Ectodermal cell (in vitro differentiated cells): Measurements from ENCODE around the gene ARHGEF19.
"Not testable (repeated sequence)": the region's sequence is repeated elsewhere in the genome, so short reads cannot be mapped to it uniquely, and the experiment has no call there.

ENCODE experiments used
- H3K27ac ChIP-seq: 2 replicates; pipeline ENCODE4 v1.7.0; 2013; ENCODE audit warnings: mild to moderate bottlenecking, low read depth, low read length; ENCODE audit not compliant: insufficient read depth, poor library complexity, severe bottlenecking
- H3K27me3 ChIP-seq: 2 replicates; pipeline ENCODE4 v1.7.0; 2013; ENCODE audit warnings: mild to moderate bottlenecking, low read length; ENCODE audit not compliant: insufficient read depth, control insufficient read depth, poor library complexity, severe bottlenecking
- H3K36me3 ChIP-seq: one replicate; pipeline ENCODE4 v1.7.0; 2013; ENCODE audit warnings: low read length; ENCODE audit not compliant: control insufficient read depth, insufficient read depth
- H3K4me1 ChIP-seq: one replicate; pipeline ENCODE4 v1.7.0; 2013; ENCODE audit warnings: low read length; ENCODE audit not compliant: control insufficient read depth, insufficient read depth
- H3K4me3 ChIP-seq: 2 replicates; pipeline ENCODE4 v1.7.0; 2013; ENCODE audit warnings: low read depth, low read length, control low read depth; ENCODE audit not compliant: insufficient read depth
- H3K9me3 ChIP-seq: 2 replicates; pipeline ENCODE4 v1.7.0; 2013; ENCODE audit warnings: mild to moderate bottlenecking, low read length, moderate library complexity; ENCODE audit not compliant: control insufficient read depth
- WGBS, 2 experiments: methylation state at CpG; one replicate each; pipeline ENCODE4 v1.1.7; 2013; ENCODE audit warnings: missing lambda C conversion rate in 2 of 2; 5-methylcytosine and 5-hydroxymethylcytosine counted together

Gene ARHGEF19

DNA sequence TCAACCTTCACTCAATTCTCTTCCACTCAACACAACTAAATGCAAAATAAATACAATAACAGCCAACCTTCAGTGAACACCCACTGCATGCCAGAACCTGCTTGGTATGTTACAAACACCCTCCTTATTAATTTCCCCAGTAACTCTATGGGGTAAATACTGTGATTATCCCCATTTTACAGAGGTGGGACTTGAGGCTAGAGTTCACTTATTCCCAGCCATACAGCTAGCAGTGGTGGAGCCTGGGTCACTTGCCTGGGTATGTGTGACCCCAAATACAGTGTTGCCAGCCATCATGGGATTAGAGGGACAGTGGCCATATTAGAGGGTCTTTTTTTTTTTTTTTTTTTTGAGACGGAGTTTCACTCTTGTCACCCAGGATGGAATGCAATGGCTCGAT is 22.9 kb upstream of the ARHGEF19 start:
- H3K4me3 ChIP-seq = no peak overlapping the region
- H3K27ac ChIP-seq = no peak overlapping the region
- H3K36me3 ChIP-seq = no peaks in the 10 kb centered on the region
- peaks cover 10% of the 10 kb centered on the region for H3K4me1 ChIP-seq
- H3K9me3 ChIP-seq = no peaks in the 10 kb centered on the region
- 93 to 100% methylated on average over 2 of the region's 2 CpGs for WGBS, 2 experiments
- H3K27me3 ChIP-seq = peaks cover 5% of the 10 kb centered on the region

DNA sequence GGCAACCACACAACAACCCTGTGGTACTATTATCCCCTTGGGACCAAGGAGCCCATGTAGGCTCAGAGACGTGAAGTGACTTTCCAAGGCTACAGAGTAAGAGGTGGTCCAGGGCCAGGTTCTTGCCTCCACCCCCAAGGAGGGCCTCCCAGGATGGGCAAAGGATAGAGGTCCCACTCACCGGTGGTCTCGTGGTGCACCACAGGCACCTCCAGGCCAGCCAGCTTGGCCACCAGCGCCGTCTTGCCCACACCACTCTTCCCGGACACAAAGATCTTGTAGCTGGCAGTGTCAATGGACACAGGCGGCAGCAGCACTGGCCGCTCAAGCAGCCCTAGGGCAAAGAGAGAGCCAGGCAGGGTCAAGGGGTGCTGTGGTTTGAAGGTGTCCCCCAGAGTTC is 21.0 kb upstream of the ARHGEF19 start:
- Histone ChIP-seq H3K4me1 (peaks cover 10% of the 10 kb centered on the region), H3K9me3 (no peaks in the 10 kb centered on the region), H3K36me3 (no peaks in the 10 kb centered on the region), H3K4me3 (no peak overlapping the region), H3K27me3 (peaks cover 23% of the 10 kb centered on the region), H3K27ac (no peak overlapping the region)
- WGBS, 2 experiments = 96 to 98% methylated on average over 8 of the region's 8 CpGs

DNA sequence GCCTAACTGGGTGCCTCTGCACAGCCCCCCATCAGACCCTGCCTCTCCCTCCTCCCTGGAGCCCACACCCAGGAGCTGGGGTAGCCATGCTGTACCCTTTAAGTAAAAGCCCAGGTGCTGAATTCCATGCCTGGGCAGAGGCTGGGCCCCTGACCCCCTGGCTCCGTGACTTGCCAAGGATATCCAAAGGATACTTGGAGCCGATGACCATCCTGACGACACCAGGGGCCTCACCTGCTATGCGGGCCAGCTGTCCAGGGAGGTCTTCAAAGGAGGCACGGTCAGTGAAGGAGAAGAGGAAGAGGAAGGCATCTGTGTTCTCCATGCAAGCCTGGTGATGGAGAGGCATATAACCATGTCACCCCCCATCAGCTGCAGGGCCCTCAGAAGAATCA is 19.9 kb upstream of the ARHGEF19 start:
- Histone ChIP-seq H3K4me3 (no peak overlapping the region), H3K27ac (no peak overlapping the region), H3K27me3 (peaks cover 34% of the 10 kb centered on the region), H3K36me3 (no peaks in the 10 kb centered on the region), H3K4me1 (peaks cover 8% of the 10 kb centered on the region), H3K9me3 (no peaks in the 10 kb centered on the region)
- 93% methylated on average over 5 of the region's 5 CpGs for WGBS, 2 experiments

DNA sequence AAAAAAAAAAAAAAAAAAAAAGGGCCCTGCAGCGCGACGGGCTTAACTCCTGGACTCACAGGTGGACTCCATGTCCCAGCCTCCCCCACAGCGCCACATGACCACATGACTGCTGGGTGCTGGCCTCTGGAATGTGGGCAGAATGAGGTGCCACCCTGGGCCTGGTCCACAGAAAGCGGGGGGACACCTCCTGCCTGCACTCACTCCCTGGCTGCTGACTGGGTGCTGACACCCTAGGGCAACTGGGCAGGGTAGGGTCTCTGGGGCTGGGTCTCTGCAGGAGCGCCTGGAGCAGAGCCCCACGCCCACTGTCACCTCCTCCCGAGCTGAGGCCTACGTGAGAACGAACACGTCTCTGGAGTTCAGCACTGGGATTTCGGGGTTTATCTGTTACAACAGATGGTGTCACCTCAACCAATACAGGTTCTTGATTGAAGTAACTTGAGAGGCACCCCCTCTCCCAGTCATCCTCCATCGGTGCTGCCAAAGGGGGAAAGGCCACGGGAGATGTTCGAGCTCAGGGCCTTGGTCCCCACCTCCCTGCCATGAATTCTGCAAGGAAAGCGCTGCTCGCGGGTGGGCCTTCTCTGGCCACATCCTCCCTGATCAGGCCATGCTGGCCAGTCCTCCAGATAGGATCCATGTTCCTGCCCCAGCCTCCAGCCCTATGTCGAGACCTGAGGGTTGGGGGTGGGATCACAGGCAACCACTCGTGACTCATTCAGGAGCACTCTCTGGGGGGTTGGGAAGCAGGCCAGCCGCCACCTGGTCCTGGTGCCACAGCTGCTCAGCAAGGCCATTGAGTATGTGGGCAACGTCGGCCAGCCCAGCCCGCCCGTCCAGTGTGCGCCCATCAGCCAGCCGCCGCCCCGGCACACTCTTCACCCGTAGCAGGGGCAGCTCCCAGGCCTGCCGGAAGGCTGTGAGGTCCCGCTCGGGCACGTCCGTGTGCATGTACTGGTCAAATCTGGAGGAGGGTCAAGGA is 19.2 kb upstream of the ARHGEF19 start:
- Histone ChIP-seq H3K36me3 (no peaks in the 10 kb centered on the region), H3K4me3 (no peak overlapping the region), H3K4me1 (peaks cover 9% of the 10 kb centered on the region), H3K9me3 (no peaks in the 10 kb centered on the region), H3K27ac (no peak overlapping the region), H3K27me3 (peaks cover 41% of the 10 kb centered on the region)
- 91 to 92% methylated on average over 35 of the region's 35 CpGs for WGBS, 2 experiments

DNA sequence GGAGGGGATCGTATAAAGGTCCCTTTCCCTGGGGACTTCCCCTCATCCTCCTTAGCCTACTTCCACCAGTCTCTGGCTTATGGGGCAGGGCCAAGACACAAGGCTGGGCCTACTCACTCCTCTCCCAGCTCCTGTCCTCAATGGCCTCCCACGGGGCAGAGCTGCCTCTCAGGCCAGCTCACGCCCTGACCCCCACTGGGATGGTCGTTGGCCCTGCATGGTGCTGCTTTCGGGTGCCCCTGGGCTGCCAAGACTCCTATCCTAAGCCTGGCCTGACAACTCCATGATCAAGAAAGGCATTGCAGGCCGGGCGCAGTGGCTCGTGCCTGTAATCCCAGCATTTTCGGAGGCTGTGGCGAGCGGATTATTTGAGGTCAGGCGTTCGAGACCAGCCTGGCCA is 18.3 kb upstream of the ARHGEF19 start:
- H3K27ac ChIP-seq = no peak overlapping the region
- H3K36me3 ChIP-seq = no peaks in the 10 kb centered on the region
- H3K27me3 ChIP-seq = peaks cover 46% of the 10 kb centered on the region
- H3K9me3 ChIP-seq = no peaks in the 10 kb centered on the region
- H3K4me3 ChIP-seq = no peak overlapping the region
- 83 to 85% methylated on average over 13 of the region's 13 CpGs for WGBS, 2 experiments
- H3K4me1 ChIP-seq = peaks cover 11% of the 10 kb centered on the region

DNA sequence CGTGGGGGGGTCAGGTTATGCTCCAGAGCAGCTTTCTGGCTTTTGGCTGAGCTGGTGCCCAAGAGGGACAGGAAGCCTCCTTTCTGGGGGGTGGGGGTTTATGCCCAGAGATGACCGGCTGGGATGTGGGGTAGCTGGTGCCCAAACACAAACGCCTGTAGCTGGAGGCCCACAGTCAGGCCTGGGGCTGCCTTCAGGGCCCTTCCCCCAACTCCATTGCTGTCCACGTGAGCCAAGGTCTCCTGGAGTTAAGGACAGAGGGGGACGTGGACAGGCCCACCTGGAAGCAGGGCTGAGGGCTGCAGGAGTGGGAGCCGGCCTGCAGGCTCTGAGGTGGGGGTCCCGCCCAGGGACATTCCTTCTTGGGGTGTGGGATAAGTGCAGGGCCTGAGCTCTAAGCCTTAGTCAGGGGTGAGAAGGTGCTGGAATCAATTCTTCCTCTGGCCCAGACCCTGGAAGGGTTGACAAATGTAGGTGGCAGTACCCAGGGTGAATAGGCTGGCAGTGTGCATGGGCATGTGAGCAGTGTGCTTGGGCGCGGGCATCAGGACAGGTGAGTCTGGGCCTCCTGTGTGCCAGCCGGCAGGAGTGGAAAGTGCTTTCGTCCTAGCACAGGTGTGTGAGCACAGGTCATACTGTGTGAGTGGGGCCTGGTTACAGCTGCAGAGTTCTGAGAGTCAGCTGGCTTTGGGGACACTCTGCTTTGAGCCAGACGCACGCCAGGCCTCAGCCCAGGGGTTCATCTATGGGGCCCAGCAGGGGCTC is 17.7 kb upstream of the ARHGEF19 start:
- no peaks in the 10 kb centered on the region for H3K36me3 ChIP-seq
- H3K9me3 ChIP-seq = no peaks in the 10 kb centered on the region
- H3K4me3 ChIP-seq = no peak overlapping the region
- WGBS, 2 experiments = 85% methylated on average over 13 of the region's 13 CpGs
- no peak overlapping the region for H3K27ac ChIP-seq
- peaks cover 51% of the 10 kb centered on the region for H3K27me3 ChIP-seq
- H3K4me1 ChIP-seq = peaks cover 11% of the 10 kb centered on the region

DNA sequence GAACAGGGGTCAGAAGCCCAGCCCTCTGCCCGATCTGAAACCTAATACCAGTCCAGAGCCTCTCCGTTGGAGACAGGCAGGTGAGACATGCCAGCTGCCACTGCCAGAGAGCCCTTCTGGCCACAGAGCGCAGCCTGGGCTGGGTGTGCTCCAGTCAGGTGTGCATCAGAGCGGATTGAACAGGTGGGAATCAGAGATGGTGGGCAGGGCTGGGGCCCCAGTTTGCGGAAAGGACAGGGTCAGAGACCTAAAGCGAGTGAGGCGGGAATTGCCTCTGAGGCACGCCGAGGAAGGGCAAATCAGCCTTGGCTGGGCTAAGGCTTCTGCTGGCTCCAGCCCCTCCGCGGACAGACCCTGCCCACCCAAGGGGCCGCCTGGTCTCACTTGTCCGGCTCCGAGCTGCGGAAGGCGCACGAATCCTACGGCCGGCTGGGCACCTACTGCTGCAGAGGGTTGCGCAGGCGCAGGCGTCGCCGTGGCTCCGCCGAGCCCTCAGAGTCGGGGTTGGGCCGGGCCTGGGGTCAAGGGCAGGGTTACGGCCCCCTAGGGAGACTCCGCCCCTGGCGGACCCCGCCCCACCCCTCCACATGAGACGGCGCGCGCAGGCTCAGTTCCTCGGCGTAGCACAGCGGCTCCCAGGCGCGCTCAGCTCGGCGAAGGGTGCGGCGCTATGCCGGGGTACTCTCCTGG is 14.2 kb upstream of the ARHGEF19 start:
- H3K36me3 ChIP-seq = no peaks in the 10 kb centered on the region
- H3K27ac ChIP-seq = no peak overlapping the region
- H3K9me3 ChIP-seq = no peaks in the 10 kb centered on the region
- H3K4me3 ChIP-seq = peak overlapping the region; percentile 0
- peaks cover 11% of the 10 kb centered on the region for H3K4me1 ChIP-seq
- peaks cover 75% of the 10 kb centered on the region for H3K27me3 ChIP-seq
- 6 to 7% methylated on average over 46 of the region's 46 CpGs for WGBS, 2 experiments

DNA sequence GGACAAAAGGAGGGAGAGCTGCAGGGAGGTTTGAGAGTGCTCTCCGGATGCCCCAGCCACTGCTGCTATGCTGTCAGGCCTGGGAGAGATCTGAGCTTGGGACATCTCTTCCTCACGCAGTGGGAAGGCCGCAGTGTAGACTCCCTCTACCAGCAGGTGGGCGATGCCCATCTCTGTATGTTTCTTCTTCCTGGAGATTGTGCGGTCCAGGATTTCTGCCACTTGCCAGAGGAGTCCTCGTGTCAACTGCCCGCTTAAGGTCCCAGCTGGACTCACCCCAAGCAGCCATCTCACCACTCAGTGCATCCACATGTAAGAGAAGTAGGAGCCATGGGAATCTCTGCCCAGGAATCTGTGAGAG is 13.7 kb upstream of the ARHGEF19 start:
- H3K36me3 ChIP-seq = no peaks in the 10 kb centered on the region

DNA sequence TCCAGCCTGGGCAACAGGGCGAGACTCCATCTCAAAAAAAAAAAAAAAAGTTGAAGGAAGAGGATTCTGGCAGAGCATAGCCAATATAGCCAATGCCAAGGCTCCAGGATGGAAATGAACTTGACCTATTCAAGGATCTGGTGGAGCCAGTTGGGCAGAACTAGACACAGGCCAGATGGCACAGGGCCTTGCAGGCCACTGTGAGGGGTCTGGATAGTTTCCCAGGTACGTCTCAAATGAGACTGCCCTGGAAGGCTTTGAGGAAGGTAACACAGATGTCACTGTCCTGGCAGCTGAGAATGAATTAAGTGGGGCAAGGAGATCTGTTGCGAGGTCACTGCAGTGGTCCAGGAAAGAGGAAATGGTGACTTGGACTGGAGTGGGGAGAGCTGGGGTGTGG is 12.0 kb upstream of the ARHGEF19 start:
- Histone ChIP-seq H3K9me3 (no peaks in the 10 kb centered on the region), H3K4me3 (no peak overlapping the region), H3K27me3 (peaks cover 76% of the 10 kb centered on the region), H3K36me3 (no peaks in the 10 kb centered on the region), H3K4me1 (peaks cover 11% of the 10 kb centered on the region), H3K27ac (no peak overlapping the region)
- 88% methylated on average over 3 of the region's 3 CpGs for WGBS, 2 experiments

More for the DNA sequence above, 13.7 kb upstream of the ARHGEF19 start:
- Histone ChIP-seq H3K4me3 (no peak overlapping the region), H3K9me3 (no peaks in the 10 kb centered on the region), H3K27ac (no peak overlapping the region), H3K27me3 (peaks cover 80% of the 10 kb centered on the region), H3K4me1 (peaks cover 11% of the 10 kb centered on the region)
- WGBS, 2 experiments = 82 to 86% methylated on average over 7 of the region's 7 CpGs

DNA sequence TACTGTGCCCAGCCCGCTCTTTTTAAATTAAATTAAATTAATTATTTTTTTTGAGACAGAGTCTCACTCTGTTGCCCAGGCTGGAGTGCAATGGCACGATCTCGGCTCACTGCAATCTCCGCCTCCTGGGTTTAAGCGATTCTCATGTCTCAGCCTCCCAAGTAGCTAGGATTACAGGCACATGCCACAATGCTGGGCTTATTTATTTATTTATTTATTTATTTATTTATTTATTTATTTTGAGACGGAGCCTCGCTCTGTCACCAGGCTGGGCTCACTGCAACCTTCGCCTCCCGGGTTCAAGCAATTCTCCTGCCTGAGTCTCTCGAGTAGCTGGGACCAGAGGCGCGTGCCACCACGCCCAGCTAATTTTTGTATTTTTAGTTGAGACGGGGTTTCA is 10.3 kb upstream of the ARHGEF19 start:
- not testable (repeated sequence) for H3K4me1 ChIP-seq, H3K4me3 ChIP-seq, H3K9me3 ChIP-seq, H3K36me3 ChIP-seq, H3K27ac ChIP-seq
- 86 to 91% methylated on average over 14 of the region's 14 CpGs for WGBS, 2 experiments
- H3K27me3 ChIP-seq = peaks cover 75% of the 10 kb centered on the region
